RWPE2 (cell line): ENCODE results near the gene DAZAP1.
A peak's percentile ranks its signal among the peaks of the same experiment; 100 is the strongest.

Experiments used
- ATAC-seq: fragments of 200-7000 bp; cut with Tn5 transposase; 3 replicates; pipeline ENCODE4 v1.9.1; 2021; ENCODE audit warnings: low read depth
- DNase-seq: peaks from one replicate; pipeline ENCODE4 v3.0.0-alpha.2; 2020; ENCODE audit warnings: low spot score
- H3K27ac ChIP-seq: fragments of 450-650 bp; 2 replicates; pipeline ENCODE4 v1.5.1; 2017; ENCODE audit warnings: mild to moderate bottlenecking; ENCODE audit not compliant: poor library complexity, severe bottlenecking
- H3K27me3 ChIP-seq: fragments of 250-450 bp; sonication (Bioruptor Pico); 2 replicates; pipeline ENCODE4 v1.5.1; 2021; ENCODE audit warnings: mild to moderate bottlenecking, moderate library complexity; ENCODE audit not compliant: insufficient read depth, poor library complexity, severe bottlenecking
- H3K36me3 ChIP-seq: fragments of 250-450 bp; sonication (Bioruptor Pico); 2 replicates; pipeline ENCODE4 v1.5.1; 2020; ENCODE audit warnings: low read depth, mild to moderate bottlenecking, moderate library complexity
- H3K4me1 ChIP-seq: fragments of 250-450 bp; sonication (Bioruptor Pico); 2 replicates; pipeline ENCODE4 v1.5.1; 2021; ENCODE audit warnings: mild to moderate bottlenecking, moderate library complexity; ENCODE audit not compliant: insufficient read depth, poor library complexity, severe bottlenecking
- H3K4me3 ChIP-seq: fragments of 250-450 bp; sonication (Bioruptor Pico); 2 replicates; pipeline ENCODE4 v1.5.1; 2021; ENCODE audit warnings: mild to moderate bottlenecking, moderate library complexity; ENCODE audit not compliant: severe bottlenecking
- H3K9me3 ChIP-seq: fragments of 250-450 bp; sonication (Bioruptor Pico); 2 replicates; pipeline ENCODE4 v1.5.1; 2021; ENCODE audit warnings: mild to moderate bottlenecking, moderate library complexity; ENCODE audit not compliant: severe bottlenecking
- TF ChIP-seq, protein P1 (sequence below): fragments of 450-650 bp; IDR thresholded peaks from one replicate; pipeline ENCODE4 v1.5.1; 2017; ENCODE audit warnings: mild to moderate bottlenecking, moderate library complexity; ENCODE audit not compliant: poor library complexity, severe bottlenecking

The DAZAP1 gene

DNA sequence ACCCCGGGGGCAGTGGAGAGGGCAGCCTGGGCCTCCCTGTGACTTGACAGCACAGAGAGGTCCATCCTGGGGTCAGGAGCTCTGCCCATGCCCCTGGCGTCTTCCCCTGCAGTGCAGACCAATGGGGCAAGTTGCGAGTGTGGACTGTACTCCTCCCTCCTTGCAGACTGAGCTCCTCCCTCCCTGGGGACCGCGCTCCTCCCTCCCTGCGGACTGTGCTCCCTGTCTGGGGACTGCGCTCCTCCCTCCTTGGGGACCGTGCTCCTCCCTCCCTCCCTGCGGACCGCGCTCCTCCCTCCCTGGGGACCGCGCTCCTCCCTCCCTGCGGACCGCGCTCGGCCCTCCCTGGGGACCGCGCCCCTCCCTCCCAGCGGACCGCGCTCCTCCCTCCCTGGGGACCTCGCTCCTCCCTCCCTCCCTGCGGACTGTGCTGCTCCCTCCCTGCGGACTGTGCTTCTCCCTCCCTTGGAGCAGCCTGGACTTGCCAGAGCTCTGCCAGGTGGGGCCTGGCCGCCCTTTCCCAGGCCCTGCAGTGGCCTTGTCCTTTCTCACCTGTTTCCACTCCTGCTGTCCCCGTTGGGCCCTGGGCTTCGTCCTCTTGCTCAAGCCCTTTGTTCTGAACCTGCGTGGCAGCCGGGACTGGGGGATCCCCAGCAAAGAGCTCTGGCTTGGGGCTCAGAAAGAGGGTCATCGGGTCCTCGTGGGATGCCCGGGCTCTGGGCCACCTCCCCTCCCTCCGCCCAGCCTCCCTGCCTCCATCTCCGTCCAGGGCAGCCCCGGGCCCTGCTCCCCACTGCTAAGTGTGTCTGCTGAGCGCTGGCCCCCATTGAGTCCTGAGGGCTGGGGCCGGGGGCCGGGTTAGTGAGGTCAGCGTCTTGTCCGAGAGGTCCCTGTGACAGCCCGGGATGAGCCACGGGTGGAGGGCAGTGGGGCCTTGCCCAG, 12.9 kb upstream of the DAZAP1 start:
- Histone ChIP-seq H3K36me3 (peaks cover 10% of the 10 kb centered on the region), H3K4me1 (peaks cover 4% of the 10 kb centered on the region), H3K27me3 (no peaks in the 10 kb centered on the region), H3K27ac (no peak overlapping the region), H3K9me3 (no peaks in the 10 kb centered on the region), H3K4me3 (no peak overlapping the region)
- ATAC-seq (peak; percentile 79), DNase-seq (no peak)
- TF ChIP-seq, protein P1, sequence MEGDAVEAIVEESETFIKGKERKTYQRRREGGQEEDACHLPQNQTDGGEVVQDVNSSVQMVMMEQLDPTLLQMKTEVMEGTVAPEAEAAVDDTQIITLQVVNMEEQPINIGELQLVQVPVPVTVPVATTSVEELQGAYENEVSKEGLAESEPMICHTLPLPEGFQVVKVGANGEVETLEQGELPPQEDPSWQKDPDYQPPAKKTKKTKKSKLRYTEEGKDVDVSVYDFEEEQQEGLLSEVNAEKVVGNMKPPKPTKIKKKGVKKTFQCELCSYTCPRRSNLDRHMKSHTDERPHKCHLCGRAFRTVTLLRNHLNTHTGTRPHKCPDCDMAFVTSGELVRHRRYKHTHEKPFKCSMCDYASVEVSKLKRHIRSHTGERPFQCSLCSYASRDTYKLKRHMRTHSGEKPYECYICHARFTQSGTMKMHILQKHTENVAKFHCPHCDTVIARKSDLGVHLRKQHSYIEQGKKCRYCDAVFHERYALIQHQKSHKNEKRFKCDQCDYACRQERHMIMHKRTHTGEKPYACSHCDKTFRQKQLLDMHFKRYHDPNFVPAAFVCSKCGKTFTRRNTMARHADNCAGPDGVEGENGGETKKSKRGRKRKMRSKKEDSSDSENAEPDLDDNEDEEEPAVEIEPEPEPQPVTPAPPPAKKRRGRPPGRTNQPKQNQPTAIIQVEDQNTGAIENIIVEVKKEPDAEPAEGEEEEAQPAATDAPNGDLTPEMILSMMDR: no peak

DNA sequence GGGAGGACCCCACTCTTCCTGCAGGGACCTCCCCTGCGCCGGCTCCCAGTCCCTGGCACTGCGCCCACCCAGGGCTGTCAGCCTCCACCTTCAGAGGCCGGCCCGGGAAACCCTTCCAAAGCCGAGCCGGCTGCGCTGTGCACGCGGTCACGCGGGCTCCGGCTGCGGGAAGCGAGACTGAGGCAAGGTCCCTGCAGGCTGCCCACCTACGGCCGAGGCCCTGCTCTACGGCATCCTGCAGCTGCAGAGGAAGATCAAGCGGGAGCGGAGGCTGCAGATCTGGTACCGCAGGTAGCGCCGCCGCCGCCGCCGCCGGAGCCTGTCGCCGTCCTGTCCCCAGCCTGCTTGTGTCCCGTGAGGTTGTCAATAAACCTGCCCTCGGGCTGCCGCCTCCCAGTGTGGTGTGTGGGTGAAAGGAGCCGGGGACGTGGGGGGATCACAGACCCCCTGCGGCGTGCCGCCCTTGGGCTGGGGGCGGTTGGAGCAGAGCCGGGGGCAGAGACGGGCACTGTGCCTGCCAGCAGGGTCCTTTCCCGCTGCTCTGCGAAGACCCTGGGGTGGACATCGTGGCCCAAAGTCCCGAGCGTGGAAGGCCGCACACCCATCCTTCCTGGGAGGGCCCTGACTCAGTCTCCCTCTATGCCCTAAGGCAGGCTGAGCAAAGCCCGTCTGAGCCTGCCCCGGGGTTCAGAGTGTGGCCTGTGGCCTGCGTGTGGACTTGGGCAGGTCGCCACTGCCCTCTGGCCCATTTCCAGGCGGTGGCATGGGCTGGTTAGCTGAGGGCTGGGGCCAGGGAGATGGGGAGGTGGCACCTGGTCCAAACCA, 12.0 kb upstream of the DAZAP1 start:
- TF ChIP-seq, protein P1: no peak
- Histone ChIP-seq H3K36me3 (peaks cover 7% of the 10 kb centered on the region), H3K27me3 (no peaks in the 10 kb centered on the region), H3K4me3 (no peak overlapping the region), H3K4me1 (peaks cover 4% of the 10 kb centered on the region), H3K9me3 (no peaks in the 10 kb centered on the region), H3K27ac (no peak overlapping the region)
- DNase-seq (no peak), ATAC-seq (no peak)

DNA sequence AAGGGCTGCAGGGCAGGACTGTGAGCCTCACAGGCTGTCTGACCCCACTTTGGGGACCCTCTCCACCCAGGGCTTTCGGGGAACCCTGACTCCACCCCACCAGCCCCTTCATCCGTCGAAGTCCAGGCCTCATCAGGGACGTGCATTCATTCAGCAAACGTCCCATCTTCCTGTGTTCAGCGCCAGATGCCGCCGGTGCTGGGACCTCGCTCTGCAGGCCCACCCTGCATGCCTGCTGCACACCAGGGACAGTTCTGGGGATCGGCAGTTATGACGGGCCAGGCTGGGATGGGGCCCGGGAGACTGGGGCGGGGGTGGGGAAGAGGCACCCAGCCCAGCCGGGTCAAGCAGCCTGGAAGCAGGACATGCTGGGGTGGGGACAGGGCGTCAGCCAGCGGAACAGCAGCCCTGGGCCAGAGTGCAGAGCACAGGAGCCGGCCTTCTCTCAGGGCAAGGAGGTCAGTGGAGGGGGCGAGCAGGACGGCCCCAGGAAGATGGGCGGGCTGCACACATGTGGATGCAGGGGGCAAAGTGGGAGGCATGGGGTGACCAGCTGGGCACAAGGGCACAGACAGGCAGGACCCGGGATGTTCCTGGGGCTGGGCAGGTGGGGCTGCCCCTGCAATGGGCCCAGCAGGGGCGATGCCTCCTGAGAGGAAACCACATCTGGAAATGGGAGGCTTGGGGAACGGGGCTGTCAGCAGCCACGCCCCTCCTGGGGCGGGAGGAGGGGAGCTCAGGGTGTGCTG, 11.2 kb upstream of the DAZAP1 start:
- Histone ChIP-seq H3K4me3 (no peak overlapping the region), H3K27me3 (no peaks in the 10 kb centered on the region), H3K36me3 (peaks cover 7% of the 10 kb centered on the region), H3K9me3 (no peaks in the 10 kb centered on the region), H3K27ac (no peak overlapping the region), H3K4me1 (peaks cover 4% of the 10 kb centered on the region)
- TF ChIP-seq, protein P1: no peak
- no peak for ATAC-seq
- DNase-seq: no peak

DNA sequence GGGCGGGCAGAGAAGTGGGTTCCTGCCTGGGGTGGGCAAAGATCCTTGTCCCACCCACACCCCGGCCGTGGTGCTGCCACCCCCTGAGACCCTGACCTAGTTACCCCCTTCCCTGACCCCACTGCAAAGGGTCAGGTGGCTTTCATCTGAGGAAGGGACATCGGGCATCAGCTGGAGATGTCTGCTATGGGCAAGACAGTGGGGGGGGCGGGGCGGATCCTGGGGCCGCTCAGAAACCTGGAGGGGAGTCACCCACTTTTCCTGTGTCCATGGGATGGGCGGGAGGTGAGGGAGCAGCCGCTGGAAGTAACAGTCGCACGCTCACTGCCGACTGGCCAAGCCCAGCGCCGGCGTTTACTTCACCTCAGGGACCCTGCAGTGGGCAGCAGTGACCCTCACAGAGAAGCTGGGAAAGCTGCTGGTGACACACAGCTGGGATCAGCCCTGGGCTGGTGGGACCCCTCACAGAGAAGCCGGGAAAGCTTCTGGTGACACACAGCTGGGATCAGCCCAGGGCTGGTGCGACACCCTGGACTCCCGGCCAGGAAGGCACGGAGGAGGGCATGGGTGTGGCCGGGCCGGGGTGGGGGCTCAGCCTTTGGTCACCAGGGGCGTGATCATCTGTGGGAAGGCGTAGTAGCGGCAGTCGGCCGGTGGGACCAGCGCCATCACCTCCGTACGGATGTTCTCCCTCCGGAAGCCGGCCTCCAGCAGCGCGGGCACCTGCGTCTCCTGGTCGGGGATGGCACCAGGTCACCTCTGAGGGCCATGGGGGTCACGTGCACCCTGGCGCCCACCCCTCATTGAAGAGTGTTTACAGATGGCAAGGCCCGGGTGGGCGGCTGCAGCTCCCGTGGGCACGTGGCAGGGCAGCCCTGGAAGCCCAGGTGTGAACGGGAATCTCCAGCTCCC, 10.4 kb upstream of the DAZAP1 start:
- no peaks in the 10 kb centered on the region for H3K9me3 ChIP-seq
- TF ChIP-seq, protein P1: no peak
- no peak overlapping the region for H3K4me3 ChIP-seq
- ATAC-seq: no peak
- peaks cover 4% of the 10 kb centered on the region for H3K4me1 ChIP-seq
- H3K27ac ChIP-seq: no peak overlapping the region
- no peak for DNase-seq
- no peaks in the 10 kb centered on the region for H3K27me3 ChIP-seq
- peaks cover under 1% of the 10 kb centered on the region; the same call in 1 of the 2 replicates for H3K36me3 ChIP-seq
